HG02938 (cell line): Measurements from ENCODE around the gene ARHGAP21.
"Not testable (repeated sequence)": the region's sequence is repeated elsewhere in the genome, so short reads cannot be mapped to it uniquely, and the experiment has no call there.

Experiments used
- ATAC-seq: cut with Tn5 transposase; IDR thresholded peaks from one replicate; pipeline ENCODE4 v1.9.1; 2021; ENCODE audit warnings: mild to moderate bottlenecking, moderate library complexity; ENCODE audit not compliant: unreplicated experiment

The ARHGAP21 gene

DNA sequence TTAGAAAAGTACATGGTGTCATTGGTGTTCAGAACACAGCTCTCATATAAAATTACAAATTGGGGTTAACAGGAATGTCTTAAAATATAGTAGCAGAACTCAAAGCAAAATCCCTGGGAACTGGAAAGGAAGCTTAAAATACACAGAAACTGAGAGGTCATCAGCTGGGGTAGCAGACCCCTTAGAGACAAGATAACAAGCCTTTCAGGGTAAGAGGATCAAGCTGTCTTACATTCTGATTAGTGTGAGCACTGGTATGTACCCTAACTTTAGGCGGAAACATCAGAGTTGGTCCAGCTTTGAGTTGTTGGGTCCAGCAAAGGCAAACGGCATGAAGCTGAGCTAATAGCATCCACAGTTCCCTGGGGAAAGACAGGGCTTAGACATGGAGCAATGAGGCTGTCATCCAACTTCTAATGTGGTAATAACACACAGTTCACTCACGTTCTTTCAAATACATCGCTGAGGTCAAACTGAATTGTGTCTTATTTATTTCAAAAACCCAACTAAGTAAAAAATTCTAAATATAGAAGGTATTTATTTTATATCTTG, 32.6 kb downstream of the ARHGAP21 start:
- ATAC-seq: no peak

DNA sequence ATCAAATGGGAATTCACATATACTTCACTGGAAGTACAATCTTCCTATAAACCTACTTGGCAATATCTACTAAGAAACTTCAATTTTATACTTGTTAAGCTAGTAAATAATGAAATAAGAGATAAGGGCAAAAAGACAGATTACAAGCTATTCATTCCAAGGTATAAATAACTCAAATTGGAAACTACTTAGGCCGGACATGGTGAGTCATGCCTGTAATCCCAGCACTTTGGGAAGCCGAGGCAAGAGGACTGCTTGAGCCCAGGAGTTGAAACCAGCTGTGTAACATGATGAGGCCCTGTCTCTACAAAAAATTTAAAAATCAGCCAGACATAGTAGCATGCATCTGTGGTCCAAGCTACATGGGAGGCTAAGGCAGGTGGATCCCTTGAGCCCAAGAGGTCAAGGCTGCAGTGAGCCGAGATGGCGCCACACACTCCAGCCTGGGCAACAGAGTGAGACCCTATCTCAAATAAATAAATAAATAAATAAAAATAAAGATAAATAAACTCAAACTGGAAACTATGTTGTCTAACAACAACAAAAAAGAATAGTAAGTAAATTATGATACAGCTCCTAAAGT, 37.6 kb downstream of the ARHGAP21 start:
- no peak for ATAC-seq

DNA sequence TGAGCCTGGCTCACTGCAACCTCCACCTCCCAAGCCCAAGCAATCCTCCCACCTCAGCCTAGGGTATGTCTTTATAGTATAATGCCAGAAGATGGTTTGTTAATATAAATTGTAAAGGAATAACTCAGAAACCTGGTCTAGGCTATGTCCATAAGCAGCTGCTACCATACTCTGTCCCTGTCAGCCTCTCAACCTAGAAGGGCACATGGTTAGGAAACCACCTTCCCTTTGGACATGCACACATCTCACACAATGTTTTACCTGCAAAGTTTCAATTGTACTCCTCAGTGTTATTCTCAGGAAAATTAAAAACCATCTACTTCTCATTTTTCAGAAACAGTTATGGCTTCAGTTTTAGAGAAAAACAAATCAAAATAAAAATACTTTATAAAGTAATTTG, 40.1 kb downstream of the ARHGAP21 start:
- no peak for ATAC-seq

DNA sequence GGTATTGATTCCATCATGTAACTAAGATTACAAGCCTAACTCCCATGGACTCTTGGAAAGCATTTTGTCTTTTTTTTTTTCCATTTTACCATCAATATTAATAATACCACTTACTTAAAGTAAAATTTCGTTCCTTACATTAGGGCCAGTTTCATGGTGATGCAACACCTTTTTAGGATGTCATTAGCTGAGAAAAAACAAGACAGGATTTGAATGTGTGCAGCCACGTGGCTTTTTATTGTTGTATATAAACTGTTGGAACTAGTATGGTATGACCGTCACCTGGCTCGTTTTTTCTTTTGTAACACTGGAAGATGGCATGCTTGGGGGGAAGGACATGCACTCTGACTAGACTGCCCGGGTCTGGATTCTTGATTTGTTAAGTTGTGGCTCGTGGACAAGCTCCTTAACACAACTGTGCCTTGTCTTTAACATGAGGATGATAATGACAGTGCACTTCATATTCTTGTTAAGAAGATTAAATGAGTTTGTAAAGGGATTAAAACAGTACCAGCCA, 42.1 kb downstream of the ARHGAP21 start:
- no peak for ATAC-seq

DNA sequence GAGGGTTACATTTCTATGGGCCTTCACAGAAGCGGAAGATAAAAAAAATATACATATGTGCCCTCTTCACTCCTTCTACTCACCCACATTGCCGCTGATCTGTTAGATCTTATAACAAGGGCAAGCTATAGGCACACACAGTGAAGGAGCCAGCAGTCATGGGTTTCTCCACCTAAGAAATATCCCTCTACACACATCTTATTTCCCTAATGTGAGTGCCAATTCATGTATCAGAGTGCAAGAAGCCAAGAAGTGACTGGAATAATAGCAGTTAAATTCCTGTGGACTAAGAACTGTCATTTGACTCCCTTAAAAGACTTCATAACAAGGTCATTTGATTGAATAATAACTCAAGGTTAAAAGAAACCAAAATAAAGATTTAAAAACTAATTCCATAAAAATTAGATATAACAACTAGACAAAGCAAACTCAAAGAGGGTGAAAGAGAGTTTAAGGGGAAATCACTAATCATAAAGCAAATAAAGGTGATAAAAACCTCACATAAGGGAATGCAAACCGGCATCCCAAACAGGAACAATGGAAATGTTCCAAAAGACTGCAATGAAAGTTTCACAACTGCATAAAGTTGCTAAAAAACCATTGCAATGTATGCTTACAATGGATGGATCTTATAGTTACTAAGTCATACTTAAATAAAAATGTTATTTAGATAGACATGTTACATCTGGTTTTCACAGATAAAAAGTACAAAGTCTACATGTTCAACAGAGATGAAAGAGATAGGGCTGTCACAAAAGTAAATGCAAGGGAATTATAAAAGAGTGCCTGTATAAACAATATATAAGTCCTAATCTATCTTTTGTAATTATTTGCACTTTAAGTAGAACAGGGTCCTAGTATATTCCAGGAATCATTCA, 42.8 kb downstream of the ARHGAP21 start:
- no peak for ATAC-seq

DNA sequence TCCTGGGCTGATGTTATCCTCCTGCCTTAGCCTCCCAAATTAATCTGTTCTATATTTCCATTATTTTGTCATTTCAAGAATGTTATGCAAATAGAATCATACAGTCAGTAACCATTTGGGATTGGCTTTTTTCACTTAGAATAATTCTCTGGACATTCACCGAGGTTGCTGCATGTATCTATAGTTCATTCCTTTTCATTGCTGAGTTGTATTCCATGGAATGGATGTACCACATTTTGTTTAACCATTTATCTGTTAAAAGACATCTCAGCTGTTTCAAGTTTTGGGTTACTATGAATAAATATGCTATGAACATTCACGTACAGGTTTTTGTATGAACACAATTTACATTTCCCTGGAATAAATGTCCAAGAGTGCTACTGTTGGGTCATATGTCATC, 44.9 kb downstream of the ARHGAP21 start:
- no peak for ATAC-seq

DNA sequence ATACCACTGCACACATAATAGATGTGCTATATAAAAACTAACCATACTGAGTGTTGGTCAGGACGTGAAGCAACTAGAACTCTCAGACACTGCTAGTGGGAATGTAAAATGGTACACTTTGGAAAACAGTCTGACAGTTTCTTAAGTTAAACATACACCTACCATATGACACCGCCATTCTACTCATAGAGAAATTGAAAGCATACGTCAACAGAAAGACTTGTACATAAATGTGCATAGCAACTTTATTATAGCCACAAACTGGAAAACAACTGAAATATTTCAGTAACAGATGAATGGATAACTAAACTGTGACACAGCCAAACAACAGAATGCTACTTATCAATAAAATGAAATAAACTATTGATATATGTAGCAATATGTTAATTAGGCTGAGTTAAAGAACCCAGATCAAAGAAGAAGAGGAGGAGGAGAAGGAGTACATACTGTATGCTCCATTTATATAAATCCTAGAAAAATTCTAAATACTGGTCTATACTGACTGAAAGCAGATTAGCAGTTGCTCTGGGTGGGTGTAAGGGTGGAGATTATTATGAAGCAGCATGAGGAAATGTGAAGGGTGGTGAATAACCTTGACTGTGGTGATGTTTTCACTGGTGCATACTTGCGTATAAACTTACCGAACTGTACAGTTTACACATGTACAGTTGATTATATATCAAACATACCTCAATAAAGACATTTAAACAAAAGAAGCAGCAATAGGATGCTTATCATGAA, 48.6 kb downstream of the ARHGAP21 start:
- ATAC-seq: peak; percentile 67

DNA sequence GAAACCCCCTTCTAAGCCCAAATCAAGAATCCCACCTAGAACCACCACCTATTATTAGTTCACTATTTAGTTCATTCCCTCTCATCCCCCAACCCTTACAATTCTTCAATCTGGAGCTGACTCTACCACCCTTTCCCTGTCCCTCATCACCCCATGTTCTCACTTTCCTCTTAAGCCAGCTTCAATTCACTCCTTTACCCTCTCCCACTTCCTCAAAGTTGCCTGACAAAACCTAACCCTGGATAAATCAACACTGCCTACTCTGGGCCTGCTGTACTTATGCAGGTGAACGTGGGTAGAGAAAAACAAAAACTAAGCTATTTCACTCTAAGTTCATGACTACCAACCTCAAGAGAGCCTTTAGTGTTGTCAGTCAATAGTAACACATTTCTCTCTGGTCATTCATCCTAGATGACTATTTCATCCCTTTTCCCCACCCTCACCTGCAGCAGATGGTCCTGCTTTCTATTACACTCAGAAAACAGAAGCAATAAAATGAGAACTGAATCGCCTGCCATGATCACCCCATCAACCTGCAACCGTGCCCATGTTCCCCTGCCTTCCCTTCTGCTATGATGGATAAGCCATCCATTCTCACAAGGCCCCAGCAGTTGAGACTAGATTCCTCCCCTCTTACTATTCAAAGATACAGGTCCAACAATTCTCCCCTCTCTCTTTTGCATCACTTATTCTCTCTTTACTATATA, 52.6 kb downstream of the ARHGAP21 start:
- no peak for ATAC-seq

DNA sequence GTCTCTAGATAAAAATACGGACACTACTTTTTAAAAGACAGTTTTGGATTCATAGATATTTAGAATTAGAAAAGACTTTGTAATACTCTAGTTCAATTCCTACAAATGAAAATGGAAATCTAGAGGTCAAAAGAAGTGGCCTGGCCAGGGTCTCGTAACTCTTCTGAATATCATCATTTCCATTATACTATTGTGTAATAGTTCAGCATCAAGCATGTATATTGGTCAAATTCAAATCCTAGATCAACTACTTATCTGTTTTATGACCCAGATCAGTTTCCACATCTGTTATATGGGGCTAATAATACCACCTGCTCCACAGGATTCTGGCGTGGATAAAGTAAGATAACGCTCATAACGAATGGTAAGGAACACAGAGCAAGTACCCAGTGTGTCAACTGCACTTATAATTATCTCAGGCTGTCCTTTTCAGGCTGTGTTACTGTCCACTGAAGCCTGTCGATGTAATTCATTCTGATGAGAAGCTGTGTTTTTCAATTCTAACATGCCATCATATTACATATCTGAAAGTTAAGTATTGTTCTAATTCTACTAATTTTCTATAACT, 54.3 kb downstream of the ARHGAP21 start:
- ATAC-seq: no peak

DNA sequence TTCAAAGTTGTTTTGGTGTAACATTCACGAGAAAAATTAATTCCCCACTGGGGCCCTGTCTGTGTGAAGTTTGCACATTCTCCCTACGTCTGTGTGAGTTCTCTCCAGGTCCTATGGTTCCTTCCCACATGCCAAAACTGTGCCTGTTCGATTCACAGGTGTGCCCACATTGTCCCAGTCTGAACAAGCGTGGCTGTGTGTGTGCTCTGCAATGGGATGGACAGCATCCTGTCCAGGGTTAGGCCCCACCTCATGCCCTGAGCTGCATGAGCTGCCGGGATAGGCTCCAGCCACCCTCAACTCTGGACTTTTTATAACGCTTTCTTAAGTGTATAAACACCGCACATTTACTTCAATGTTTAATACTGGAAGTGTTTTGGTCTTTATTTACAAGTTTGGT, 55.4 kb downstream of the ARHGAP21 start:
- ATAC-seq: no peak

DNA sequence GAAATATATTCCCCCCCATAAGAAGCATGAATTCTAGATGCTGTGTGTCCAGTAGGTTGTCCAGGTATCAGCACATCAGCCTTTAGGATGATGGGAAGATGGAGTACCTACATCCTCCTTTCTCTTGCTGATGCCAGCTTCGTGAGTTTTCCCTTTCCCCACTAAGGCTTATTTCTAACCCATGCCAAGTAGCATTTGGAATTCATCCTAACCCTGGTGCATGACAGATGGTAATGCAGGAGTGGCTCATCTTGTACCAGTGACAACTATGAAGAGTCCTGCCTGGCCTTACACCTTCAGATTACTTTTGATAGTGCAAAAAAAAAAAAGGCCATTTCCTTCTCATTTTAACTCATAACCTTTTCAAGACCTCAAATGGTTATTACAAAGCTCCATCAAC, 58.7 kb downstream of the ARHGAP21 start:
- no peak for ATAC-seq

DNA sequence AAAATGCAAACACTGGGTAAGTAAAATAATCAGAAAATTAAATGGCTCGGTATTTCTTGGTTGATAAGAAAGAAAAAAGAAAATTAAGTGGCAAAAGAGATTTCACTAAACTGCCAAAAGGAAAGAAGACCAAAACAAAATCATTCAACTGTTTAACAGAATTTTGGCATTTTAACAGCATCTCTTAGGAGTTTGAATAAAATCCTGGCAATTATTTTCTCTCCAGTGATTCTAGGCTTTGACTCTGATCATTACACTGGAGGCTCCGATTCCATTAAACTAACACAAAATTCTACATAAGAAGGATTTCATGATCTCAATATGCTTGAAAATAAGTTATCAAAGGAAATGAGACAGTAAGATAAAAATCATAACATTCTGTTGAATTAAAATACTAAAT, 62.3 kb downstream of the ARHGAP21 start:
- ATAC-seq: no peak

DNA sequence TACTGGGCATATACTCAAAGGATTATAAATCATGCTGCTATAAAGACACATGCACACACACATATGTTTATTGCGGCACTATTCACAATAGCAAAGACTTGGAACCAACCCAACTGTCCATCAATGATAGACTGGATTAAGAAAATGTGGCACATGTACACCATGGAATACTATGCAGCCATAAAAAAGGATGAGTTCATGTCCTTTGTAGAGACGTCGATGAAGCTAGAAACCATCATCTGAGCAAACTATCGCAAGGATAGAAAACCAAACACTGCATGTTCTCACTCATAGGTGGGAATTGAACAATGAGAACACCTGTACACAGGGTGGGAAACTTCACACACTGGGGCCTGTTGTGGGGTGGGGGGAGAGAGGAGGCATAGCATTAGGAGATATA, 65.4 kb downstream of the ARHGAP21 start:
- not testable (repeated sequence) for ATAC-seq

DNA sequence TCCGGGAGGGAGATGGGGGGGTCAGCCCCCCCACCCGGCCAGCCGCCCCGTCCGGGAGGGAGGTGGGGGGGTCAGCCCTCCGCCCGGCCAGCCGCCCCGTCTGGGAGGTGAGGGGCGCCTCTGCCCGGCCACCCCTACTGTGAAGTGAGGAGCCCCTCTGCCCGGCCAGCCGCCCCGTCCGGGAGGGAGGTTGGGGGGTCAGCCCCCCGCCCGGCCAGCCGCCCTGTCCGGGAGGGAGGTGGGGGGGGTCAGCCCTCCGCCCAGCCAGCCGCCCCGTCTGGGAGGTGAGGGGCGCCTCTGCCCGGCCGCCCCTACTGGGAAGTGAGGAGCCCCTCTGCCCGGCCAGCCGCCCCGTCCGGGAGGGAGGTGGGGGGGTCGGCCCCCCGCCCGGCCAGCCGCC, 67.4 kb downstream of the ARHGAP21 start:
- not testable (repeated sequence) for ATAC-seq

DNA sequence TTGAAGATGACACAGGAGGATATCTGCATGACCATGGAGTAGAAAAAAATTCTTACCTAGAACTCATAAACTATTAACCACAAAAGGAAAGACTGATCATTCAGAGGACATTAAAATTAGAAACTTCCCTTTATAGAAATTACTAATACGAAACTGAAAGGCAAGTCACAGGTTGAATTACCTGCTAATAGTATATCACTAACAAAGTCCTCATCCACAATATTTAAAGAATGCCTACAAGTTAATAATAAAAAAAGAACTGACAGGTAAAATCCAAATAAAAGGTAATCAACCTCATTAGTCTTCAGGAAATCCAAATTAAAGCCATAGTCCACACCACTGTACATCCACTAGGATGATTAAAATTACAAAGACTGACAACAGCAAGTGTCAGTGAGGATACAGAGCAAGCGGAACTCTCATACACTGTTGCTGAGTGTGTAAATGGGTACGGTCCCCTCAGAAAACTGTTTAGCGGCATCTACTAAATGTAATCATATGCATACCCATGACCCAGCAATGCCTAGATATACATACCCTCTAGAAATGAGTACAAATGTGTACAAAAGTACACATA, 71.2 kb downstream of the ARHGAP21 start:
- ATAC-seq: peak; percentile 78

DNA sequence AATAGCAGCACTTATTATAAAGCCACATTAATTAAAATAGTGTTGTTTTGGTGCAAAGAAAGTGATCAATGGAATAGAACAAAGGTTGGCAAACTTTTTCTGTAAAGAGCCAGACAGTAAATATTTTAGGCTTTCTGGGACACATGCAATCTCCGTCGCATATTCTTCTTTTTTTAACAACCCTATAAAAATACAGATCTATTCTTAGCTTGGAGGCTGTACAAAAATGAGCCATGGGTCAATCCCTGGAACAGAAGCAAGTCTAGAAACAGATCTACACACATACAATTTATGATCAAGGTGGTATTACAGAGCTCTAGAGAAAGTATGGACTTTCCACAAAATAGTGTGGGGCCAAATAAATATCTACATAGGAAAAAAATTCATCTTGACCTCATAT, 71.8 kb downstream of the ARHGAP21 start:
- peak; percentile 9 for ATAC-seq

DNA sequence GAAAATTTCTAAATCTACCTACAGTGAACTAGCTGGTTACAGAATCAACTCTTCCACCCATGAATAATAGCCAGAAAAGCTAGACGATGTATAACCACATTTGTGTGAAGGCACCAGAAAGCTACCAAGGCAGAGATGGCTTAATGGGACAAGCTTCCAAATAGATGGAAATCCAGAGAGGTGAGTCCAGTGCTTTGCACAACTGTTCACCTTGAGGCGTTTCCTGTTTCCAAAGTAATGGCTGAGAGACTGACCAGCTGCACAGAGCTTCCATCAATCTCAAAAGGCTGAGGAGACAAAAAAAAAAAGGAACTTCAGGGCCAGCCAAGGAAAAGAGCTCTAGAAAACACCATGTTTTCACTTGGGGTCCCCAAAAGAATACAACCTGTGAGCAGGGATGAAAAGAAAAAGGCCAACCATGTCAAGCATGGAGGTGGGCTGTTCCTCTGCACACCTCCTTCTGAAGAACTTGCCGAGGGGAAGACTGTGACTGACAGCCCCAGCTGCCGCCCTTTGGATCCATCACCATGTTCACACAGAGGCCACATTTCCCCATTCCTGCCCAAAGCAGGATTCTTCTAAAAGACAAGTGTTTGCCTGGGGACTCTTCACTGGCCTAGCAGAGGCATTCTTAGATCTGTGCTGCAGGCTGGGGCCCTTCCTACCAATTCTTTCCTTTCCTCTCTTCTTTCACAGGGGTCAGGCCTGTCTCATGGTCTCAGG, 72.9 kb downstream of the ARHGAP21 start:
- no peak for ATAC-seq

DNA sequence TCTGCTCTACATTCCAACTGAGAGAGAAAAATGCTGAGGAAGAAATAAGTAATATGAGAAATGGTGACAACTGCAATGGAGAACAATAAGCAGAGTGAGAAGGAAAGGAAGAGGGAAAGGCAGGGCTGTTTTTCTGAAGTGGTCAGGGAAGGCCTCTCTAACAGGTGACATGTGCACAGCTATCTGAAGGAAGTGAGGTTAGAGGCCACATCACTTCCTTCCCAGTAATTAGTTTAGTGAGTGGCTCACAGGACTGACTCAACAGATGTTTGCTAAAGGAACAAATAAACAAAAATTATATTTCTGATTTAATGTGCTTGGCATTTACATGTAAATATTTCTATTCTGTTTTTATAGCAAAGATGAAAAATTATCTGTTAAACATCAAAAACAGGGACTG, 77.9 kb downstream of the ARHGAP21 start:
- ATAC-seq: no peak

DNA sequence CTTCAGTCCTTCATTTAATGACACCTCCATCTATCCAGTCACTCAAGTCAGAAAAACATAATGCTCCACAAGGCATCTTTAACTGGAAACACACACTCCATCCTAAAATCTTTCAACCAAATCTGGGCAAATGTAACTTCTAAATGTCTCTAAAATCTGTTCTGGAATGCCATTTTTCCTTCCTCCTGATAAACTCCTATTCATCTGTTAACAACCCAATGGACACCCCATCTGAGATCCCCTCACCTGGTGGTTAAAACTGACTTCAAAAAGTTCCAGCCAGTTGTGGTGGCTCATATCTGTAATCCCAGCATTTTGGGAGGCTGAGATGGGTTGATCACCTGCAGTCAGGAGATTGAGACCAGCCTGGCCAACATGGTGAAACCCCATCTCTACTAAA, 78.7 kb downstream of the ARHGAP21 start:
- ATAC-seq: no peak
